AG09319 (cell line): ENCODE measurements around the gene SPC24.
A peak's percentile ranks its signal among the peaks of the same experiment; 100 is the strongest.

ENCODE experiments used
- DNase-seq: peaks from one replicate; pipeline ENCODE4 v3.0.0-alpha.2; 2010; ENCODE audit warnings: low read depth; ENCODE audit errors: extremely low read depth
- CTCF ChIP-seq: IDR thresholded peaks from 2 replicates; pipeline ENCODE4 v1.5.1; 2011; ENCODE audit warnings: low read depth, mild to moderate bottlenecking, inconsistent platforms, low read length, moderate library complexity

SPC24 gene

GRCh38 chr19:11155373-11156120, at the start of gene SPC24:
Gene SPC24 (minus strand): TSS chr19:11155782. CDS start chr19:11155776, 6 bp downstream.
- DNase-seq, result peak; percentile 98
- no peak for TF ChIP-seq CTCF

DNA sequence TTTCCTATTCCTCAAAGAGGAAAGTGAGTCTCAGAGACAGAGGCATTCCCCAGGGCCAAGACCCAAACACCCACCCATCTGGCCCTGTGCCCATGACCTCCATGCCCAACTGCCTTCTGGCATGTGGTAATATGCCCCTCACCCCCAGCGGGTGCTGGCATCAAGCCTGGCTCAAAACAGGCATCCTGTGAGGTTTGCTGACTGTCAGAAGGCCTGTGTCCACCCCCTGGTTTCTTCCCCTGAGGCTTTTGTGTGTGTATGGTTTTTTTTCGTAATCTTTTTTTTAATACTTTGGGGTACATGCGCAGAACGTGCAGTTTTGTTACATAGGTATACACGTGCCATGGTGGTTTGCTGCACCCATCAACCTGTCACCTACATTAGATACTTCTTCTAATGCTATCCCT, 49.4 kb upstream of the SPC24 start:
- TF ChIP-seq CTCF, result no peak
- no peak for DNase-seq

GRCh38 chr19:11204076-11204602, 48.6 kb upstream of the SPC24 start:
- DNase-seq, result no peak
- TF ChIP-seq CTCF, result no peak

GRCh38 chr19:11203194-11204075, 47.9 kb upstream of the SPC24 start:
- DNase-seq, result peak; percentile 55
- TF ChIP-seq CTCF, result peak; percentile 90

DNA sequence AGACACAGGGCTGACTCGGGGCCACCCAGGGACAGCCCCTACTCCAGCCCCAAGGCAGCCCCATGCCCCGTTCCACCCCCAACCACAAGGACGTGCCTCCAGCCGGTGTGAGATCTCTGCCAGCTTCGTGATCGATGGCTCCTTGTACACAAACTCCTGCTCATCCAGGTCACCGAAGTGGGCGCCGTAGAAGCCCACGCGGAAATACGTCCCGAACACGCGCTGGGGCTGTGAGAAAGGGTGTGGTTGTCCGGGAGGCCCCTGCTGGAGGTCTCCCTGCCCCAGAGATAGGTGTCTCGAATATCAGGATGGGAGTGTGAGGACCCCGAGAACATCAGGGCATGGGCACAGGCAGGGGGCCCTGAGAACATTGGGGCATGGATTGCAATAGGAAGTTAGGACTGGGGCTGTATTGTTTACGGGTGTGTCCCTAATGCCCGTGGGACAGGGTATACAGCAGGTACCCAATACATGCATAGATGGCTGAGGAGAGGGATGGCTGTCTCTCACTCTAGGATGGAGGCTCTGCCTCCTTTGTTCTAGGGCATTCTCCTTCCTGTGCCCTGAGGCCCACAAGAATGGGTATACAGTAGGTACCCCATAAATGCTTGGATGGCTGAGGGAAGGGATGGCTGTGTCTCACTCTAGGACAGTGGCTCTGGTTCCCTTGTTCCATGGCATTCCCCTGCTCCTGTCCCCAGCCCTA, 47.1 kb upstream of the SPC24 start:
- no peak for DNase-seq
- no peak for TF ChIP-seq CTCF

DNA sequence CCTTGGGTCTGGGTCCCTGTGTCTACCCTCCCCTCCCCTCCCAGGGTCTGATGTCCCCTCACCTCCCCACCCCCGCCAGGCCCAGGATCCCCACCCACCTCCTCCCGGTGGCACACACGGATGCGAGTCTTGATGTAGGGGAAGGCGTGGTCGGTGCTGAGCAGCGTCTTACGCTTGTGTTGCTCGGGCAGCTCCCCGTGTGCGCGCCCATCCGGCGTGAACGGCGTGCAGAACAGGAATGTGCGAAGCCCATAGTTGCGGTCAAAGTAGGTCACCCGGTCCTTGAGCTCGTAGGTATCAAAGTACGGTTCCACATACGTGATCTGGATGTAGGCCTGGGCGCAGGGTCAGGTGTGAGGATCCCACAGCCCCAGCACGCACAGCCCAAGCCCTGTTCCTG, 46.2 kb upstream of the SPC24 start:
- DNase-seq, result no peak
- no peak for TF ChIP-seq CTCF
